GM12892 (cell line): Measurements from ENCODE around the gene DDR1.

ENCODE experiments used
- POLR2A ChIP-seq: IDR thresholded peaks from 2 replicates; pipeline ENCODE4 v1.6.1; 2011; ENCODE audit warnings: low read depth, low read length, control low read depth
- TAF1 ChIP-seq: IDR thresholded peaks from 2 replicates; pipeline ENCODE4 v1.6.1; 2011; ENCODE audit warnings: low read depth, mild to moderate bottlenecking, control low read depth, low read length, borderline replicate concordance

- TF ChIP-seq TAF1 = no peak
- TF ChIP-seq POLR2A = no peak
Measured at GRCh38 chr6:30857112-30857511, 27.2 kb upstream of the DDR1 start.
